K562 (cell line): ENCODE data around the gene THADA. TPM values are rescaled to one million over a fixed set of nuclear protein-coding genes. Genes with fewer than 3 reads are reported as not detected.

Experiments used
- ARID3B ChIP-seq: fragments of 250-450 bp; sonication (Bioruptor Pico); IDR thresholded peaks from 2 replicates; pipeline ENCODE4 v1.4.0; 2020; ENCODE audit warnings: borderline replicate concordance
- ILF3 ChIP-seq: fragments of 450-650 bp; IDR thresholded peaks from 2 replicates; pipeline ENCODE4 v1.6.1; 2018; ENCODE audit warnings: antibody characterized with exemption, mild to moderate bottlenecking, moderate library complexity, borderline replicate concordance
- PRDM10 ChIP-seq: fragments of 450-650 bp; IDR thresholded peaks from 2 replicates; pipeline ENCODE4 v1.6.1; 2018; ENCODE audit not compliant: partially characterized antibody
- SMAD4 ChIP-seq: fragments of 250-450 bp; sonication (Bioruptor Pico); conservative IDR thresholded peaks from 2 replicates; pipeline ENCODE4 v1.8.0; 2021; ENCODE audit warnings: inconsistent platforms, mild to moderate bottlenecking, moderate library complexity
- SMARCE1 ChIP-seq: fragments of 450-650 bp; IDR thresholded peaks from 2 replicates; pipeline ENCODE4 v1.7.1; 2016; ENCODE audit warnings: mild to moderate bottlenecking
- STAT6 ChIP-seq: sonication (generic); formaldehyde crosslinking; IDR thresholded peaks from 2 replicates; pipeline ENCODE4 v1.8.1; 2023; ENCODE audit warnings: mild to moderate bottlenecking, missing genetic modification reagents
- SUPT5H ChIP-seq: fragments of 450-650 bp; IDR thresholded peaks from 2 replicates; pipeline ENCODE4 v1.6.1; 2016
- TAF15 ChIP-seq: fragments of 200-400 bp; formaldehyde crosslinking; IDR thresholded peaks from 2 replicates; pipeline ENCODE4 v1.6.1; 2017; ENCODE audit warnings: mild to moderate bottlenecking, low read depth, low read length, moderate library complexity
- ZBED1 ChIP-seq: IDR thresholded peaks from 2 replicates; pipeline ENCODE4 v1.6.1; 2014
- ZC3H4 ChIP-seq: sonication (generic); formaldehyde crosslinking; IDR thresholded peaks from 2 replicates; pipeline ENCODE4 v1.9.0; 2021; ENCODE audit warnings: missing genetic modification reagents, borderline replicate concordance
- polyA plus RNA-seq, 8 experiments: library from polyadenylated mRNA; depleted of rRNA in 4 of 8; stranded (reverse) in 5 of 8; unstranded in 3 of 8; fragments of >200 nt; fragmentation: Nextera tagmentation in 2 of 8; fragmentation: Illumina TruSeq in 1 of 8; extraction: Ambion mirVana in 2 of 8; extraction: Trizol in 1 of 8; gene quantifications; 2 replicates each; pipeline versions ENCODE4 v1.2.1 to v1.2.3, GENCODE V29; 2011 to 2014; ENCODE audit warnings: inconsistent platforms in 1 of 8, missing spikeins in 1 of 8
- total RNA-seq, 7 experiments: library from RNA; depleted of rRNA in 6 of 7; stranded (reverse); fragments of >200 nt in 6 of 7; fragmentation: Illumina TruSeq in 2 of 7; extraction: Trizol in 2 of 7; gene quantifications; 2 replicates each; pipeline versions ENCODE4 v1.2.1 to v1.2.3, GENCODE V29; 2011 to 2021; ENCODE audit warnings: low replicate concordance in 1 of 7

Gene THADA
- total and polyA plus RNA-seq, 9 of the 15 experiments (the other 6 are each of a cell fraction or from before 2014, with no cell fraction given): 17.8 to 34.7 (median 31.9) TPM

GRCh38 chr2:43226955-43227829 lies 368.6 kb downstream of the THADA start (continued):
- TF ChIP-seq PRDM10: no peak
- 0 out of 2 replicates have a peak, but pooled peaks have one; percentile 39 for TF ChIP-seq SMARCE1
- TF ChIP-seq TAF15: no peak
- TF ChIP-seq SUPT5H: peak; percentile 25; the same call in 1 of the 2 replicates
- TF ChIP-seq ILF3: no peak
- peak; percentile 64 for TF ChIP-seq SMAD4
- no peak for TF ChIP-seq ZBED1
- TF ChIP-seq ARID3B: no peak
- TF ChIP-seq STAT6: peak; percentile 89; the same call in 1 of the 2 replicates
- TF ChIP-seq ZC3H4: 0 out of 2 replicates have a peak, but pooled peaks have one; percentile 52
- TF ChIP-seq, all 486 proteins: peak for 115
